ENCODE results near the gene NUPR1. TPM values are rescaled to one million over a fixed set of nuclear protein-coding genes. Genes with fewer than 3 reads are reported as not detected.

NUPR1 gene
- polyA plus RNA-seq, 4 donors, result 3.1 to 104 (median 13.0) TPM

DNA sequence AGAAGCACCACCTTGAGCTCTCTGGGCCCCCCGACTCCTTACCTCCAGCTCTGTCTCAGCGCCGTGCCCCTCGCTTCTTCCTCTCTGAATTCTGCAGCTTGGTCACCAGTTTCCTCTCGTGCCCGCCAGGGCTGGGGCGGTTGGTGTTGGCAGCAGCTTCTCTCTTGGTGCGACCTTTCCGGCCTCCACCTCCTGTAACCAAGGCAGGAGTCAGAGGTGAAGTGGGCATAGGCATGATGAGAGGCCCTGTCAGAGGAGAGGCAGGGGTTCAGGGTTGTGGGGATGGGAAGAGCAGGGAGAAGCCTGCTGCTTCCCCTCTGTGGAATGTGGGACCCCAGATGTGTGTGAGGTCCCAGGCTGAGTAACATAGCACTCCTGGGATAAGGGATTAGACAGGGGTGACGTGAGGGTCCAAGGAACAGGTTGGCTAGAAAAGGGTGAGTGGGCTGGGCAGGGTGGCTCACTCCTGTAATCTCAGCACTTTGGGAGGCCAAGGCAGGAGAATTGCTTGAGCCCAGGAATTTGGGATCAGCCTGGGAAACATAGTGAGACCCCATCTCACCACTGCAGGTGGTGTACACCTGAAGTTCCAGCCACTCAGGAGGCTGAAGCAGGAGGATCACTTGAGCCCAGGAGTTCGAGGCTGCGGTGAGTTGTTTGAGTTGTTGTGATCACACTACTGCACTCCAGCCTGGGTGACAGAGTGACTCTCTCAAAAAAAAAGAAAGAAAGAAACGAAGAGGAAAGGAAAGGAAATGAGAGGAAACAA is 626 bp downstream of the NUPR1 start:
- peak overlapping the region in 2 of 3 donors; percentile 42 to 55 for H3K4me3 ChIP-seq (ENCODE audit: low read depth in 1 of 3, low read length in 3 of 3)
- H3K36me3 ChIP-seq (ENCODE audit: control insufficient read depth in 3 of 3, insufficient read depth in 2 of 3, low read depth in 1 of 3, low read length in 3 of 3), result peaks cover 0 to 3% (median 0%) of the 10 kb centered on the region in 3 donors
- peak overlapping the region in 2 of 3 donors; percentile 72 to 83 for H3K27ac ChIP-seq (ENCODE audit: low read depth in 1 of 3, low read length in 2 of 3)
- H3K4me1 ChIP-seq (ENCODE audit: control insufficient read depth in 3 of 3, insufficient read depth in 2 of 3, low read depth in 1 of 3, low read length in 2 of 3), result peaks cover 0 to 5% (median 0%) of the 10 kb centered on the region in 3 donors
- DNase-seq, result no peak
- 83 to 93% (median 85%) methylated on average over 13 of the region's 13 CpGs for WGBS, 3 donors
- H3K27me3 ChIP-seq (ENCODE audit: control insufficient read depth in 3 of 3, insufficient read depth in 3 of 3, low read length in 3 of 3), result no peaks in the 10 kb centered on the region
- H3K9me3 ChIP-seq (ENCODE audit: control insufficient read depth in 2 of 2, insufficient read depth in 1 of 2, low read depth in 1 of 2, low read length in 1 of 2), result no peaks in the 10 kb centered on the region
- FAIRE-seq, result no peak

DNA sequence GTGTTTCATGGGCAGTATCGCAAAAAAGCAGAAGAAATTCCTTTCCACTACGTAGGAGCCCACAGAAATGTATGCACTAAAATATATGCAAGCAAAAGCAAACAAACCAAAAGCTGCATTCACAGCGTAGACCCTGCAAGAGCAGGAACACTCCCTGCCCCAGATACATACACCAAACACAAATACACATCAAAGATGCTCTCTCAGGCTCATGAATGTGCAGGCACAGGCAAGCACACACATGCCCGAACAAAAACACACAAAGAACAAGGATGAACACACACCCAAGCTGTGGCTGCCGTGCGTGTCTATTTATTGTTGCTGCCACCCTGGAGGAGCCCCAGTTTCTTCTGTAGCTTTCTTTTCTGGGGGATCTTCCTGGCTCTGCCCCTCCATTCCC is 1.7 kb downstream of the NUPR1 start:
- H3K27me3 ChIP-seq (ENCODE audit: control insufficient read depth in 3 of 3, insufficient read depth in 3 of 3, low read length in 3 of 3), result no peaks in the 10 kb centered on the region
- H3K27ac ChIP-seq (ENCODE audit: low read depth in 1 of 3, low read length in 2 of 3), result no peak overlapping the region
- WGBS, 3 donors, result 72 to 91% (median 78%) methylated on average over 6 of the region's 6 CpGs
- FAIRE-seq (no peak), DNase-seq (no peak)
- peak overlapping the region in 1 of 3 donors; percentile 55 for H3K4me3 ChIP-seq (ENCODE audit: low read depth in 1 of 3, low read length in 3 of 3)
- H3K36me3 ChIP-seq (ENCODE audit: control insufficient read depth in 3 of 3, insufficient read depth in 2 of 3, low read depth in 1 of 3, low read length in 3 of 3), result peaks cover 0 to 3% (median 0%) of the 10 kb centered on the region in 3 donors
- peaks cover 0 to 9% (median 5%) of the 10 kb centered on the region in 3 donors for H3K4me1 ChIP-seq (ENCODE audit: control insufficient read depth in 3 of 3, insufficient read depth in 2 of 3, low read depth in 1 of 3, low read length in 2 of 3)
- no peaks in the 10 kb centered on the region for H3K9me3 ChIP-seq (ENCODE audit: control insufficient read depth in 2 of 2, insufficient read depth in 1 of 2, low read depth in 1 of 2, low read length in 1 of 2)

DNA sequence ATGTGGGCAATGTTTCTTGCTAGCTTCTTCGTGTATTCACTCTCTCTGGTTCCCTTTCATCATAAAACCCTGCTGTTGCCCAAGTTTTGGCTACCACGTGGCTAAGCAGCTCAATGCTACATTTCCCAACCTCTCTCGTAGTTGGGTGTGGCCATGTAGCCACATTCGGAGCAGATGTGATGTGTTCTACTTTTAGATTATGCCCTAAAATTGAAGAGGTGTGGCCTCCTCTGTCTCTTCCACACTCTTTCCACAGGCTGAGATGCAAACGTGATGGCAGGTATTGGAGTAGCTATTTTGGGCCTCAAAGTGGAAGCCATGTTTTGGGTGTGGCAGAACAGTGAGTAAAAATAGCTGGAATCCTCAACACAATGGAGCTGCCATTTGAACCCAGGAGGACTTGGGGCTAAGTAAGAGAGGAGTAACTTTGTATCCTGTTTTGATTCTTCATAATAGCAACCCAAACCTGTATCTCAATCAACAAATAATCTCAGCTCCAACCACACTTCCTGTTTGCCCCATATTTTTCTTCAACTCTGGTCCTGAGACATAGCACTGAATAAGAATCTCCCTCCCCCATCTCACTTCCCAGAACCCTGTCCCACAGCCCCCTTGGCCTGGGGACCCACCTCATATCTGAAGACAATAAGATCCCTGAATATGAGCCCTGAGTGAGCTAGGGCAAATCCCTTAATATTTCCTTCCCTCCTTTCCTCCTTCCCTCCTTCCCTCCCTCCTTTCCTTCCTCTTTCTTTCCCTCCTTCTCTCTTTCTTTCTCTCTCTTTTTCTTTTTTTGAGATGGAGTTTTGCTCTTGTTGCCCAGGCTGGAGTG is 4.0 kb downstream of the NUPR1 start:
- Histone ChIP-seq H3K27me3 (ENCODE audit: control insufficient read depth in 3 of 3, insufficient read depth in 3 of 3, low read length in 3 of 3) (no peaks in the 10 kb centered on the region), H3K27ac (ENCODE audit: low read depth in 1 of 3, low read length in 2 of 3) (peak overlapping the region in 1 of 3 donors; percentile 55), H3K4me3 (ENCODE audit: low read depth in 1 of 3, low read length in 3 of 3) (no peak overlapping the region), H3K36me3 (ENCODE audit: control insufficient read depth in 3 of 3, insufficient read depth in 2 of 3, low read depth in 1 of 3, low read length in 3 of 3) (peaks cover 0 to 3% (median 0%) of the 10 kb centered on the region in 3 donors), H3K9me3 (ENCODE audit: control insufficient read depth in 2 of 2, insufficient read depth in 1 of 2, low read depth in 1 of 2, low read length in 1 of 2) (no peaks in the 10 kb centered on the region), H3K4me1 (ENCODE audit: control insufficient read depth in 3 of 3, insufficient read depth in 2 of 3, low read depth in 1 of 3, low read length in 2 of 3) (peaks cover 0 to 10% (median 5%) of the 10 kb centered on the region in 3 donors)
- 68 to 82% (median 71%) methylated on average over 5 of the region's 5 CpGs for WGBS, 3 donors
- FAIRE-seq (no peak), DNase-seq (no peak)

DNA sequence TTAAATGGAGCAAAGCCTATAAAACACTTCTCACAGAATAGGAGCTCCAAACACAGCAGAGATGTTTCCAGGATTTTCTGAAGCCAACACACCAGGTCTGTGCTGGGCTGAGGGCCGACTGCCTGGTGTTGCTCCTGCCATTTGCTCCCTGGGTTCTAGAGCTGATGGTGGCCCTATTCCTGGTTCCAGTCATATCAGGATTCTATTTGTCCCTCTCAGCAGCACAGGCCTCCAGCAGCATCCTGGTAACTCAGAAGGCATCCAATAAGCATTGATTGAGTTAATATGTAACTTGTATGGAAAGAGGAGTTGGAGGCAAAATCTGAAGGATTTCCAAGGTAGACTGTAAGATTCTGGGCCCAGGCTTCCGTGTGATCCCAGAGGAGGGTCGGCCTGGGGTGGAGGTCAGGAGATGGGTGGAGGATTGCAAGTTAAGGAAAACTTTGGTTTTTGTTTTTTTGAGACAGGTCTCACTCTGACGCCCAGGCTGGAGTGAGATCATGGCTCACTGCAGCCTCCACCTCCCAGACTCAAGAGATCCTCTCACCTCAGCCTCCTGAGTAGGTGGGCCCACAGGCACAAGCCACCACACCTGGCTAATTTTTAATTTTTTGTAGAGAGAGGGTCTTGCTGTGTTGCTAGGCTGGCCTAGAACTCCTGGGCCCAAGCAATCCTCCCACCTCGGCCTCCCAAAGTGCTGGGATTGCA is 5.7 kb downstream of the NUPR1 start:
- FAIRE-seq (no peak), DNase-seq (no peak)
- H3K4me1 ChIP-seq (ENCODE audit: control insufficient read depth in 3 of 3, insufficient read depth in 2 of 3, low read depth in 1 of 3, low read length in 2 of 3), result peaks cover 0 to 17% (median 5%) of the 10 kb centered on the region in 3 donors
- WGBS, 3 donors, result 84 to 87% (median 85%) methylated on average over 5 of the region's 5 CpGs
- peaks cover 0 to 3% (median 0%) of the 10 kb centered on the region in 3 donors for H3K36me3 ChIP-seq (ENCODE audit: control insufficient read depth in 3 of 3, insufficient read depth in 2 of 3, low read depth in 1 of 3, low read length in 3 of 3)
- no peaks in the 10 kb centered on the region for H3K9me3 ChIP-seq (ENCODE audit: control insufficient read depth in 2 of 2, insufficient read depth in 1 of 2, low read depth in 1 of 2, low read length in 1 of 2)
- peak overlapping the region in 2 of 3 donors; percentile 48 to 76 for H3K27ac ChIP-seq (ENCODE audit: low read depth in 1 of 3, low read length in 2 of 3)
- no peaks in the 10 kb centered on the region for H3K27me3 ChIP-seq (ENCODE audit: control insufficient read depth in 3 of 3, insufficient read depth in 3 of 3, low read length in 3 of 3)
- H3K4me3 ChIP-seq (ENCODE audit: low read depth in 1 of 3, low read length in 3 of 3), result no peak overlapping the region

DNA sequence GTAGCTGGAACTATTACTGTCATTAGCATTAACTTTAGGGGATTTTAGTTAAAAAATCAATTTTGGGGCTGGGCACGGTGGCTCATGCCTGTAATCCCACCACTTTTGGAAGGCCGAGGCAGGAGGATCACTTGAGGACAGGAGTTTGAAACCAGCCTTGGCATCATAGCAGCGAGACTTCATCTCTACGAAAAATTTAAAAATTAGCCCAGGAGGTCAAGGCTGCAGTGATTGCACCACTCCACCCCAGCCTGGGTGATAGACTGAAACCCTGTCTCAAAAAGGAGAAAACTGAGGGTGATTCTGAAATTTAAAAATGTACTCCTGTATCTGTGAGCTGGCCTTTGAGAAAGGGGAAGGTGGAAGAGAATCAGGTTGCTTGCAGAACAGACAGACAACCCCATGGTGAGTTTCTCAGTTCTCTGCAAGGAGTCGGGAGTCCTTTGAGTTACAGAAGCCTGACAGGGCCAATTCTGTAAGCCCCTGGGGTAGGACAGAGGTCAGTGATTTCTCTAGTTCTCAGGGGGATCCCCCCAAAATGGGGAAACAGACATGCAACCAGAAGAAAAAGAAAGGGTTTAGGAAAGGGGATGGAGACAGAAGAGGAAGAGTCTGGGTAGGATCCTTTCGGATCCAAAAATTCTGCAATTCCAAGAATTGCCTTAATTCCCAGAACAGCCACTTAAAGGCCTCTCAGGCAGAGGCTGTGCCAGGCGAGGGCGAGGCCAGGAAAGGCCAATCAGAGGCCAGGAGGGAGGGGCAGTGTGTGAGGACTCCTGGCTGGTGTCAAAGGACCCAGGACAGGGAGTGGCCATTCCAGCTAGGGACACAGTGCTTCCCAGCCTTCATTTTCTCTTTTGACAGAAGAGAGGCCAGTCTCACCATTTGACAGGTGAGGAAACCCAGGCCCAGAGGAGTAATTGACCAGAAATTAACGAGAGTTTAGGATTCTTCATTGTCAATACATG is 6.7 kb downstream of the NUPR1 start:
- Histone ChIP-seq H3K27me3 (ENCODE audit: control insufficient read depth in 3 of 3, insufficient read depth in 3 of 3, low read length in 3 of 3) (no peaks in the 10 kb centered on the region), H3K4me1 (ENCODE audit: control insufficient read depth in 3 of 3, insufficient read depth in 2 of 3, low read depth in 1 of 3, low read length in 2 of 3) (peaks cover 0 to 25% (median 5%) of the 10 kb centered on the region in 3 donors), H3K27ac (ENCODE audit: low read depth in 1 of 3, low read length in 2 of 3) (peak overlapping the region in 2 of 3 donors; percentile 48 to 76), H3K36me3 (ENCODE audit: control insufficient read depth in 3 of 3, insufficient read depth in 2 of 3, low read depth in 1 of 3, low read length in 3 of 3) (no peaks in the 10 kb centered on the region), H3K4me3 (ENCODE audit: low read depth in 1 of 3, low read length in 3 of 3) (no peak overlapping the region), H3K9me3 (ENCODE audit: control insufficient read depth in 2 of 2, insufficient read depth in 1 of 2, low read depth in 1 of 2, low read length in 1 of 2) (no peaks in the 10 kb centered on the region)
- FAIRE-seq (no peak), DNase-seq (peak; percentile 60 to 88)
- 61 to 73% (median 70%) methylated on average over 9 of the region's 9 CpGs for WGBS, 3 donors

DNA sequence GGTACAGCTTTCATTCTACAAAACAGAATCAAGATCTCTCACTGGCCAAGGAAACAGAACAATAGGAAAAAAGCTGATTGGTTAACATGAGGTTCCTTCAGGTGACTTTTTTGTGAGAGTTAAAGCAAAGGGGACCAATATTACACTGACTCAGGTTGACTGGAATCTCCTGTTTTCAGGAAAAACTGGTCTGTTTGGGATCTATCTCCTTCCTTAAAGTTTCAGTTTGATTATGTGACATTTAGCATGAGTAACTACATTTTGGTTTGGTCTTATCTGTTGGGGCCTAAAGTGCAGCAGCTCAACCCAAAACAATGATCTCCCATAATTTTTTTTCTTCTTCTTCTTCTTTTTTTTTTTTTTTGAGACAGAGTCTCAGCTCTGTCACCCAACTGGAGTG is 9.7 kb downstream of the NUPR1 start:
- Histone ChIP-seq H3K4me3 (ENCODE audit: low read depth in 1 of 3, low read length in 3 of 3) (no peak overlapping the region), H3K27ac (ENCODE audit: low read depth in 1 of 3, low read length in 2 of 3) (peak overlapping the region in 1 of 3 donors; percentile 63), H3K27me3 (ENCODE audit: control insufficient read depth in 3 of 3, insufficient read depth in 3 of 3, low read length in 3 of 3) (no peaks in the 10 kb centered on the region), H3K36me3 (ENCODE audit: control insufficient read depth in 3 of 3, insufficient read depth in 2 of 3, low read depth in 1 of 3, low read length in 3 of 3) (no peaks in the 10 kb centered on the region), H3K9me3 (ENCODE audit: control insufficient read depth in 2 of 2, insufficient read depth in 1 of 2, low read depth in 1 of 2, low read length in 1 of 2) (no peaks in the 10 kb centered on the region), H3K4me1 (ENCODE audit: control insufficient read depth in 3 of 3, insufficient read depth in 2 of 3, low read depth in 1 of 3, low read length in 2 of 3) (peaks cover 1 to 36% (median 5%) of the 10 kb centered on the region in 3 donors)
- FAIRE-seq, result no peak
- no peak for DNase-seq

DNA sequence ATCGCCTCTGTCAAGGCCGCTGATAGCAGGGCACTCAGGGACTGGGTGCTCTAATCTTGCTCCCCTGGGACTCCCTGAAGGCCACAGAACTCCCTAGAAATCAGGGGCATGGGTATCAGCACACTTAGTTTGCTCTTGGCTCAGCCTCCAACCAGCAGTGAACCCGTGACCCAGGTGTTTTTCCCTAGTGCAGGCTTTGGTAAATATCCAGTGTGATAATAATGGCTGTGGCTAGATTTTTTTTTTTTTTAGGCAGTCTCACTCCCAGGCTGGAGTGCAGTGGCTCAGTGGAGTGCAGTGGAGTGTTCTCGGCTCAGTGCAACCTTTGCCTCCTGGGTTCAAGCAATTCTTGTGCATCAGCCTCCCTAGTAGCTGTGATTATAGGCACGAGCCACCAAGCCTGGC is 10.3 kb downstream of the NUPR1 start:
- peak overlapping the region in 1 of 3 donors; percentile 63 for H3K27ac ChIP-seq (ENCODE audit: low read depth in 1 of 3, low read length in 2 of 3)
- H3K36me3 ChIP-seq (ENCODE audit: control insufficient read depth in 3 of 3, insufficient read depth in 2 of 3, low read depth in 1 of 3, low read length in 3 of 3), result no peaks in the 10 kb centered on the region
- H3K27me3 ChIP-seq (ENCODE audit: control insufficient read depth in 3 of 3, insufficient read depth in 3 of 3, low read length in 3 of 3), result no peaks in the 10 kb centered on the region
- H3K9me3 ChIP-seq (ENCODE audit: control insufficient read depth in 2 of 2, insufficient read depth in 1 of 2, low read depth in 1 of 2, low read length in 1 of 2), result no peaks in the 10 kb centered on the region
- H3K4me1 ChIP-seq (ENCODE audit: control insufficient read depth in 3 of 3, insufficient read depth in 2 of 3, low read depth in 1 of 3, low read length in 2 of 3), result peaks cover 1 to 36% (median 5%) of the 10 kb centered on the region in 3 donors
- no peak overlapping the region for H3K4me3 ChIP-seq (ENCODE audit: low read depth in 1 of 3, low read length in 3 of 3)
- DNase-seq, result peak; percentile 44 to 63
- FAIRE-seq, result no peak
- WGBS, 3 donors, result 24 to 63% (median 32%) methylated on average over 5 of the region's 5 CpGs
